Endothelial cell of umbilical vein (primary cell): ENCODE measurements around the gene KATNAL1. TPM values are rescaled to one million over a fixed set of nuclear protein-coding genes. Genes with fewer than 3 reads are reported as not detected.

ENCODE experiments used
- BruUV-seq: library from RNA; stranded (reverse); fragments of 400-500 nt; replicated peaks from 2 replicates; lab custom pipeline; 2021; lab: Mats Ljungman, UMichigan
- CTCF ChIA-PET: fragments of 300-600, 350-600 bp; sonication (Branson Sonifier 250); formaldehyde crosslinking; loops from one replicate; lab custom pipeline; 2021; ENCODE audit warnings: antibody characterized with exemption, inconsistent platforms; lab: Charles Lee
- POLR2A ChIA-PET: fragments of 300-600, 350-600 bp; sonication (Branson Sonifier 250); formaldehyde crosslinking; loops from one replicate; lab custom pipeline; 2021; ENCODE audit warnings: antibody characterized with exemption, inconsistent platforms; lab: Charles Lee
- DNase-seq: peaks from one replicate; pipeline ENCODE4 v3.0.0-alpha.2; 2011; ENCODE audit warnings: low read depth, low spot score
- FAIRE-seq: peaks from 2 replicates; lab custom pipeline; 2011; peaks lifted over from hg19 to GRCh38; lab: Jason Lieb, UNC
- H2AFZ ChIP-seq: 2 replicates; pipeline ENCODE4 v1.6.0; 2012; ENCODE audit warnings: low read depth, low read length, control low read depth, inconsistent platforms
- H3K27ac ChIP-seq: 2 replicates; pipeline ENCODE4 v1.5.1; 2011; ENCODE audit warnings: low read depth, mild to moderate bottlenecking, control low read depth, low read length, moderate library complexity; ENCODE audit not compliant: insufficient read depth
- H3K27me3 ChIP-seq, 2 experiments: 2 replicates each; pipeline versions ENCODE4 v1.6.0 to v1.6.1; 2011; ENCODE audit warnings: low read length in 2 of 2, mixed read lengths in 1 of 2; ENCODE audit not compliant: control insufficient read depth in 2 of 2, insufficient read depth in 2 of 2
- H3K36me3 ChIP-seq, 2 experiments: 2 replicates in 1 of 2; 3 replicates in 1 of 2; pipeline ENCODE4 v1.5.1; 2011; ENCODE audit warnings: low read length in 2 of 2, mild to moderate bottlenecking in 1 of 2, moderate library complexity in 1 of 2; ENCODE audit not compliant: control insufficient read depth in 2 of 2, insufficient read depth in 2 of 2; ENCODE audit errors: extremely low read depth in 1 of 2
- H3K4me1 ChIP-seq: 3 replicates; pipeline ENCODE4 v1.5.1; 2011; ENCODE audit warnings: mild to moderate bottlenecking, low read length; ENCODE audit not compliant: control insufficient read depth, insufficient read depth; ENCODE audit errors: extremely low read depth
- H3K4me2 ChIP-seq: 2 replicates; pipeline ENCODE4 v1.6.1; 2011; ENCODE audit warnings: low read length, control low read depth, mixed read lengths; ENCODE audit not compliant: insufficient read depth
- H3K4me3 ChIP-seq, 3 experiments: fragments of 200-600 bp in 1 of 3; sonication (generic), shearing (Covaris generic) in 1 of 3; replicated peaks in 1 of 3; 2 replicates each; pipeline ENCODE4 v1.5.1; 2011 to 2016; ENCODE audit warnings: control low read depth in 3 of 3, low read length in 3 of 3, mild to moderate bottlenecking in 2 of 3, inconsistent platforms in 1 of 3, low read depth in 1 of 3, moderate library complexity in 1 of 3; ENCODE audit not compliant: insufficient read depth in 1 of 3
- H3K79me2 ChIP-seq: 2 replicates; pipeline ENCODE4 v1.6.0; 2012; ENCODE audit warnings: low read length, inconsistent platforms; ENCODE audit not compliant: control insufficient read depth, insufficient read depth
- H3K9ac ChIP-seq: replicated peaks from 2 replicates; pipeline ENCODE3; 2011; ENCODE audit warnings: low read length, control low read depth; ENCODE audit not compliant: insufficient read depth; ENCODE audit errors: extremely low read depth
- H3K9me1 ChIP-seq: replicated peaks from 3 replicates; pipeline ENCODE4 v1.6.0; 2011; ENCODE audit warnings: mild to moderate bottlenecking, low read length; ENCODE audit not compliant: control insufficient read depth, insufficient read depth; ENCODE audit errors: extremely low read depth
- H3K9me3 ChIP-seq: replicated peaks from 2 replicates; pipeline ENCODE4 v1.5.1; 2012; ENCODE audit warnings: low read length, inconsistent platforms; ENCODE audit not compliant: control insufficient read depth, insufficient read depth
- H4K20me1 ChIP-seq: replicated peaks from 2 replicates; pipeline ENCODE3; 2011; ENCODE audit warnings: mild to moderate bottlenecking, low read length; ENCODE audit not compliant: control insufficient read depth, insufficient read depth; ENCODE audit errors: extremely low read depth
- CTCF ChIP-seq, 2 donors: IDR thresholded peaks; 1 replicate in 1 of 2; 2 replicates in 1 of 2; pipeline ENCODE4 v1.5.1; 2011; ENCODE audit warnings: low read length in 2 of 2, mild to moderate bottlenecking in 2 of 2, moderate library complexity in 2 of 2, control low read depth in 1 of 2, inconsistent platforms in 1 of 2, low read depth in 1 of 2; ENCODE audit not compliant: insufficient read depth in 1 of 2; ENCODE audit errors: extremely low read depth in 1 of 2
- EZH2 ChIP-seq: IDR thresholded peaks from 2 replicates; pipeline ENCODE4 v1.6.1; 2012; ENCODE audit warnings: borderline replicate concordance, low read depth, mild to moderate bottlenecking, moderate library complexity, low read length, inconsistent platforms; ENCODE audit not compliant: severe bottlenecking
- FOS ChIP-seq: IDR thresholded peaks from 2 replicates; pipeline ENCODE4 v1.6.1; 2011; ENCODE audit warnings: mild to moderate bottlenecking, low read length, moderate library complexity, borderline replicate concordance; ENCODE audit not compliant: insufficient read depth
- GATA2 ChIP-seq: IDR thresholded peaks from 2 replicates; pipeline ENCODE4 v1.7.0; 2011; ENCODE audit warnings: low read depth, mild to moderate bottlenecking, moderate library complexity, mixed read lengths, low read length; ENCODE audit not compliant: insufficient read length, insufficient read depth
- JUN ChIP-seq: IDR thresholded peaks from 2 replicates; pipeline ENCODE4 v1.6.1; 2011; ENCODE audit warnings: borderline replicate concordance, low read depth; ENCODE audit not compliant: insufficient read length, insufficient read depth
- MAX ChIP-seq: IDR thresholded peaks from 2 replicates; pipeline ENCODE4 v1.6.1; 2011; ENCODE audit not compliant: insufficient read depth, insufficient read length
- MYC ChIP-seq: IDR thresholded peaks from one replicate; pipeline ENCODE4 v1.6.1; 2011; ENCODE audit warnings: mild to moderate bottlenecking, low read depth, low read length
- POLR2A ChIP-seq: IDR thresholded peaks from 2 replicates; pipeline ENCODE4 v1.6.1; 2012; ENCODE audit warnings: low read depth, mild to moderate bottlenecking, control low read depth, low read length
- POLR2AphosphoS5 ChIP-seq: IDR thresholded peaks from 2 replicates; pipeline ENCODE4 v1.6.1; 2012; ENCODE audit warnings: low read depth, mild to moderate bottlenecking, control low read depth, low read length, moderate library complexity; ENCODE audit not compliant: insufficient read depth
- dilution Hi-C: fragments of 300-500 bp; cut with MboI; formaldehyde crosslinking; loops from one replicate; pipeline ENCODE4 v1.15.0; 2019; ENCODE audit warnings: low sequenced_read_pairs; ENCODE audit not compliant: extremely low pct_ligation_motif_present
- intact Hi-C: fragments of 100-400 bp; cut with micrococcal nuclease; formaldehyde crosslinking; loops from one replicate; pipeline ENCODE4 v1.10.0; 2022
- polyA plus RNA-seq, 4 experiments: library from polyadenylated mRNA; depleted of rRNA in 3 of 4; stranded (reverse) in 3 of 4; unstranded in 1 of 4; fragments of >200 nt; gene quantifications; 2 replicates each; pipeline versions ENCODE4 v1.2.1 to v1.2.3, GENCODE V29; 2011 to 2012; ENCODE audit warnings: missing spikeins in 1 of 4
- total RNA-seq: library from RNA; stranded (reverse); gene quantifications from 2 replicates; pipeline ENCODE4 v1.2.3, GENCODE V29; 2021

Gene KATNAL1
- total and polyA plus RNA-seq, 2 donors (not counting 3 experiments of a cell fraction or from before 2014, with no cell fraction given), result 7.2 to 49.2 TPM

GRCh38 chr13:30240608-30241007 is 66.7 kb downstream of the KATNAL1 start:
- Histone ChIP-seq H3K27ac (no peak overlapping the region), H3K27me3 (no peaks in the 10 kb centered on the region), H3K4me2 (no peak overlapping the region), H3K4me3 (no peak overlapping the region), H3K9me3 (no peaks in the 10 kb centered on the region), H3K79me2 (no peaks in the 10 kb centered on the region), H3K9ac (no peak overlapping the region), H3K4me1 (no peaks in the 10 kb centered on the region), H4K20me1 (peaks cover 2% of the 10 kb centered on the region), H3K36me3 (peaks cover 0 to 3% of the 10 kb centered on the region in 2 experiments), H2AFZ (no peak overlapping the region), H3K9me1 (no peaks in the 10 kb centered on the region)
- POLR2A ChIA-PET, result no interaction called here
- CTCF ChIA-PET, result no interaction called here
- dilution Hi-C loops (no loop called here), intact Hi-C loops (no loop called here)
- TF ChIP-seq FOS (no peak), CTCF (IDR thresholded peaks at IDR 0.05; ENCODE audit: extremely low read depth in 1 of 2, insufficient read depth in 1 of 2, low read depth in 1 of 2, low read length in 2 of 2) (no peak), JUN (no peak), POLR2A (no peak), POLR2AphosphoS5 (no peak), EZH2 (no peak), MAX (no peak), GATA2 (no peak), MYC (no peak)
- DNase-seq, result no peak
- no peak for FAIRE-seq
- BruUV-seq, result no TSS peak
